Stimulated activated CD8-positive, alpha-beta memory T cell treated with anti-CD3 and anti-CD28 coated beads, Interleukin-15, amount 100 ng/mL, for 24 hours (primary cell): ENCODE measurements around the gene NBPF3.
"Not testable (repeated sequence)": the region's sequence is repeated elsewhere in the genome, so short reads cannot be mapped to it uniquely, and the experiment has no call there.

Experiments used
- DNase-seq: peaks from one replicate; pipeline ENCODE4 v3.0.0-alpha.2; 2020; ENCODE audit warnings: low read depth

Gene NBPF3

DNA sequence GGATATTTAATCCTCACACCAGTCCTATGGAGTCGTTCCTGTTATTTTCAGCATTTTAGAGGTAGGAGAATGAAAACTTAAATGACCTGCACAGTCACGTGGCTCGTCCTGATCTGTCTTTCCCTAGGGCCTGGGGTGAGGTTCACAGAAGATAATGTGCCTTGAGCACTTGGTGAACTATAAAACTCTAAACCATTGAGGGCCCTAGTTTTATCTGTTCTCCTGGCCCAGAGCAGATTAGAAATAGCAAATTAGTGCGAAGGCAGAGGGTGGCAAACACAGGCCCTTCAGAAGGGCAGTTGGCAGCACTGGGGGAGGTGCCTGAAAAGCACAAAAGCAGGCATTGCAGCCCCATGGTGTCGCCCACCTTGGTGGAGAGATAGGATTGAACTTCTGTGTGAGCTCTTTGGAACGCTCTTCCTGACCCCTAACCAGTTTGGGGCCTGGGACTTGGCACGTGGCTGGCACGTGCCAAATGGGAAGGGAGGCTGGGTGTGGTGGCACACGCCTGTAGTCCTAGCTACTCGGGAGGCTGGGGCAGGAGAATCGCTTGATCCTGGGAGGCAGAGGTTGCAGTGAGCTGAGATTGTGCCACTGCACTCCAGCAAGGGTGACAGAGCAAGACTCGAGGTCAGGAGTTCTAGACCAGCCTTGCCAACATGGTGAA is 1.2 kb upstream of the NBPF3 start:
- not testable (repeated sequence) for DNase-seq

DNA sequence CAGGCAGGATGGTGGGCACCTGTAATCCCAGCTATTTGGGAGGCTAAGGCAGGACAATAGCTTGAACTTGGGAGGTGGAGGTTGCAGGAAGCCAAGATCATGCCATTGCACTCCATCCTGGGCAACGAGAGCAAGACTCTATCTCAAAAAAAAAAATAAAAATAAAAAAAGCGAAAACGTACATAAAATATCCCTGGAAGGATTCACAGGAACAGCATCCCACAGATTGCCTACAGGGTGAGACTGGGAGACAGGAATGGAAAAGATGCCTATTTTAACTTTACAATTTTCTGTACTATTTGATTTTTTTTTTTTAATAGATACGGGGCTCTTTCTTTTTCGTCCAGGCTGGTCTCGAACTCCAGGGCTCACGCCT is 604 bp upstream of the NBPF3 start:
- no peak for DNase-seq

DNA sequence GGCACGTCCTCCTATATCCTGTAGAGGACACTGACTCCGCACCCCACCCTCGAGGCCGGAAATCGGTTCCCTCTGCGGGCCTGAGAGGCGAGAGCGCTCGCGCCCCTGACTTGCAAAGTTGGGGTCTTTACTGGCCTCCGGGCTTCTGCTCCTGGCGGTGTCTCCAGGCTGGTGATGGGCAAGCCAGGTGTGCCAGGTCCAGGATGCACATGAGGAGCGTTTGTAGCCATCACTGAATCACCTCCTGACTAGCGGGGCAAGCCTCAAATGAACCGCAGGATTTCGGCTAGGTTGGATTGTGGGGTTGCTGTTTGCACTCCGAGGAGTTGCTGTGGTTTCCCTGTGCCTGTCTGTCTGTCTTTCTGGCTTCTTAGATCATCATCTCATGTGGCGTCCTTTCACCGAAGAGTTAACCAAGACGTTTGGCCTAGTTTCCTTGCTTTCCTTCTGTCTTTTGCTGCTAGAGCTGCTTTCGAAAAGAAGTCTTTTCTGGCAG is 741 bp downstream of the NBPF3 start:
- DNase-seq: not testable (repeated sequence)

DNA sequence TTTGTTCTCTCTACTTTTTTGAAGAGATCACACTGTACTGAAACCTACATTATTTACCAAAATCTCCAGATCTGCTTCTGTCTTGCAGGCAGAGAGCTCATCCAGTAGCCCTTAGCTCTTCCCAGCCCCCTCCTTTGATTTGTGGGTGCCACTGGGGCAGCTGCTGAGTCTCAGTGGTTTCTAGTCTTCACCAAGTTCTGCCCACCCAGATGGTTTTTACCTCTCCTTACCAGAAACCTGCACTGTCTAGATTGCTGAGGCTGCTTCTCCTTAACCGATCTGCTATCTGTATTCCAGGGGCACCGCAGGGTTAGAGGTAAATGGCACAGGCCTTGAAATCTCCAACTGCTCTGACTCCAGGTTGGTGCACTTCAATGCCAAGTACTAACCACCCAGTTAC is 6.7 kb downstream of the NBPF3 start:
- DNase-seq: not testable (repeated sequence)

DNA sequence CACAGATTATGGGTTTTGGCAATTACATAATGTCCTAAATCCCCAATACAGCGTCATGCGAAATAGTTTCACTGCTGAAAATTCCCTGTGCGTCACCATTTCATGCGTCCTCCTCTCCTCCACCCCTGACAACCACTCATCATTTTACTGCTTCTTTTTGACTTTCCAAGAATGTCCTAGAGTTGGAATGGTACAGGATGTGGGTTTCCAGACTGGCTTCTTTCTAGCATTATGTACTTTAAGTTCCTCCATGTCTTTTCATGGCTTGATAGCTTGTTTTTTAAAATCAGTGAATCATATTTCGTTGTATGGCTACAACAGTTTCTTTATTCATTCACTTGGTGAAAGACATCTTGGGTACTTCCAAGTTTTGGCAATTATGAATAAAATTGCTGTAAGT is 7.4 kb downstream of the NBPF3 start:
- no peak for DNase-seq

DNA sequence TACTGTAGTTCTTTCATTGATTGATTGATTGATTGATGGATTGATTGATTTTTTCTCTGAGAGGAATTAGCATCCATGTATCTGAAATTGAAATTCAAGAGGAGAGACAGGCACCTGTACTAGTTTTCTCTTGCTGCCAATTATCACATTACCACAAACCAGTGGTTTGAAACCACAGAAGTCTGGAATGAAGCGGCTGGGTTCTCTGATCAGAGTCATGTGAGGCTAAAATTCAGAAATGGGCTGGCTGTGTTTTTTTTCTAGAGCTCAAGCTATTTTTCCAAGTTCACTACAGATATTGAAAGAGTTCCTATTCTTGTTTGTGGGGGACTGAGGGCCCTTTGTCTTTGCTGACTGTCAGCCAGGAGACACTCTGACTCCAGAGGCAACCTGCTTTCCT is 10.0 kb downstream of the NBPF3 start:
- DNase-seq: no peak

DNA sequence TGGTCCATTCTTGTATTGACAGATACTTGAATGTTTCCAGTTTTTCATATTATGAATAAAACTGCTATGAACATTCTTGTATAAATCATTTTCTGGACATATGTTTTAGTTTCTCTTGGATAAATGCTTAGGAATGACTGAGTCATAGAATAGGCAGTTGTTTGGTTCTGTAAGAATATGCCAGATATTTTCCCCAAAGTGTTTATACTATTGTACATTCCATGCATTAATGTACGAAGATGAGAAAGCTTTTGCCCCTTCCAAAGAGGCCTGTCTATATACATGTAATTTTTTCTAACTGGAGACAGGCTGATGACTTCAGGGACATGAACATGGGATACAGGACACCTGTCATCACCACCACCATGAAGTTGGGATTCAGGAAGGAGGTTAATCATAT is 11.3 kb downstream of the NBPF3 start:
- DNase-seq: no peak

DNA sequence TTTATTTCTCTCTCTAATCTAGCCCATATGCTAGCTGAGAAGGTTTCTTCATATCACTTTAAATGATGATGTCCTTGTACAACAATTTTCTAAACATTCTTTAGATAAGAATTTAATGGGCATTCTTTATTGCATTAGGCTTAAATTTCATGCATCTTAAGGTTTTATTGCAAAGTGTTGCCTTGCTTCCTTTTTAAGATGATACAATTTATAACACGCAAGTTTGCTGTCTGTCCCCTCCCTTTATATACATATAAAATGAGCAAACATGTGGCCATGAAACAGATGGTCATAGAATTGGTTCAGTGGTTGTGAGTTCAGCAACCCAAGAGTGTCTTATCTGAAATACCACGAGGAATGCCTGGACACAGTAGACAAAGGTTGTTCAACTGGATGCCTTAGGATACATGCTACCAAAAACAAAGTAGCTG is 12.1 kb downstream of the NBPF3 start:
- DNase-seq: no peak

DNA sequence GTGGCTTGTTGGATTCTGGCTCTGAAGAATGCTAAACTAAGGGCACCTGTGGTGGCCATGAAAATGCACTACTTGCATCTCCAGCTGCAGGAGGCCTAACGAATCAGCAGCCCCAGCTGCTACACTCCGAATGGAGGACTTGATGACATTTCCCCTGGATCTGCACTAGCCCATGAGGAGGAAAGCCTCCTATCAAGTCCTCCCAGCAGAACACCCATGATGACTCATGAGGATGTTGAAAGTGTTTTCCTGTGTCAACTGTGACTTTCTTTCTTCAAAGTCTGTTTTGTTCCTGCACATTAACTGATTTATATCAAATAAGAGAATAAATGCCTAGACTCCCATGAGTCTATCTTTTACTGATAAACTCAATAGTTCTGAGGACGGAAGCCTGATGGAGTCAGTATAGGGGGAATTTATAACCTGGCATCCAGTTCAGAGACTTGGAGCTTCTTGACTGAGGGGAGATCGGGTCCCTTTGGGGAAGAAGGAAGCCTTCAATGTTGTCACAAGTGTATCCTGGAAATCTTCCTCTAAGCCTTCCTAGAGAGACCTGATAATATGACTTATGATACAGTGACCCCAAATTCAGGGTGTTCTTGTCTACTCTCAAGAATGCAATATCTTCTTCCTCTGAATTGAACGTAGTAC is 14.2 kb downstream of the NBPF3 start:
- DNase-seq: not testable (repeated sequence)

DNA sequence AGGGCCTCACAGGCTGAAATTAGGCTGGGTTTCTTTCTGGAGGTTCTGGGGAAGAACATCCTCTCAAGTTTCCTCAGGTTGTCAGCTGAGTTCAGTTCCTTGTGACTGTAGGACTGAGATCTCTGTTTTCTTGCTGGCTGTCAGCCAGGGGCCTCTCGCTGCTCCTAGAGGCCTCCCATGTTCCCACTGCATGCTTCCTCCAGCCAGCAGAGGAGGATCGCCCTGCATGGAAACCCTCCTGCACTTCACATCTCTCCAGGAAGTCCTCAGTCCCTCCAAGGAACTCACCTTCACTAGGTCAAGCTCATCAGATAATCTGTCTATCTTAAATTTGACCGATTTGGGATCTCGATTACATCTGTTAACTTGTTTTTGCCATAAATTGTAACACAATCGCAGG is 15.0 kb downstream of the NBPF3 start:
- not testable (repeated sequence) for DNase-seq

DNA sequence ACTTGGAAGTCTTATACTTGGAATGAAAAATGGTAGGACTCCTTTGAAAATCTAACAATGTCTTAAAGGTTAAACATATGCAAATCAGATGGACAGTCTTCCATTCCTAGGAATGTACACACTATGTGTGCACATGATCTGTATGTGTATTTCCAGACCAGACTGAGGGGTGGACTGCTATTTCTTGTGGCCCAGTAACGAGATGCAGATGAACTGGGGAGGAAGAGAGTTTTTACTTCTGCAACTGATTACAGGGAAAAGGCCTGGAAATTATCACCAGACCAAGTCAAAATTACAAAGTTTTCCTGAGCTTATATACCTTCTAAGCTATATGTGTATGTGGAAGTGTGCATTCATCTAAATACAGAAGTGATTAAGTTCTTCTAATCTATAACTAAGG is 17.7 kb downstream of the NBPF3 start:
- DNase-seq: no peak

DNA sequence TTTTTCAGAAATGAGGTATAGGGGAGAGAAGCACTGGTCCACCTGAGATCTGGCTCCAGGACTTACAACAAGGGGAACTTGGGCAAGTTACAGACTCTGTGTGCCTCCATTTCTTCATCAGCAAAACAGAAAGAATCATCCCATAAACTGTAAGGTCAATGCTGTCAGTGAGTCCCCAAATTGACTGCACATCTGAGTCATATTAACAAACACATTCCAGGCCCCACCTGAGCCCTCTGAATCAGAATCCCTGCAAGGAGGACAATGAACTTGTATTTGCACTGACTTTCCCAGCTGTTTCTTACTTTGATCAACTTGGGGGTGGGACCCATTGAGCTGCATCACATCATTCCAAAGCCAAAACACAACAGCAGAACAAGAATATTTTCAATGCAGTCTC is 25.2 kb downstream of the NBPF3 start:
- not testable (repeated sequence) for DNase-seq

DNA sequence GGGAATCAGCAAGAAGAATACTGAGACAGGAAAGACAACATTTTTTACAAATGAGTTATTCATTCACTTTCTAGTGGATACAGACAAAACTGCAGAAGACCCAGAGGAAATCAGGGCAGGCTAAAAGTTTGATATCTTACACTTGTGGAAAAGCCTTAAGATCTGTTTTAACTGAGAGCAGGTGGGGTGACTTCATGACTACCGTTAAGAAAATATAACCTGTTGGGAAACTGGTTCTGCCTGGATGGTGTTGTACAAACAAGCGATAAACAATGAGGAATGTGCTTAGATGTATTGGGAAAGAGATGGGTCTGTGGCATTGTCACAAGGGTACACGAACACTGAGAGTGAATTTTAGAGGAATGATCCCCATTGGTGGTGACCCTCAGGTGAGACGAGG is 28.0 kb downstream of the NBPF3 start:
- DNase-seq: not testable (repeated sequence)

DNA sequence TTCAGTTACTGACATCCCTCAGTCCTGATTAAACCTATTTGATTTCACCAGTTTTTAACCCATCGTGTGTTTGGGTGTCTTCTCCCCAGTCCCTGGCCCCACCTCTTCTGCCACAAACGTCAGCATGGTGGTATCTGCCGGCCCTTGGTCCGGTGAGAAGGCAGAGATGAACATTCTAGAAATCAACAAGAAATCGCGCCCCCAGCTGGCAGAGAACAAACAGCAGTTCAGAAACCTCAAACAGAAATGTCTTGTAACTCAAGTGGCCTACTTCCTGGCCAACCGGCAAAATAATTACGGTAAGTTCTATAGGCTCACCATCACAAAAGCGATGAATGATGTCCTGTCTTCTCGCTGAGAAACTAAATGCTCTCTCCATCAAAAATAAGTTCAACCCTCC is 28.7 kb downstream of the NBPF3 start:
- DNase-seq: no peak

DNA sequence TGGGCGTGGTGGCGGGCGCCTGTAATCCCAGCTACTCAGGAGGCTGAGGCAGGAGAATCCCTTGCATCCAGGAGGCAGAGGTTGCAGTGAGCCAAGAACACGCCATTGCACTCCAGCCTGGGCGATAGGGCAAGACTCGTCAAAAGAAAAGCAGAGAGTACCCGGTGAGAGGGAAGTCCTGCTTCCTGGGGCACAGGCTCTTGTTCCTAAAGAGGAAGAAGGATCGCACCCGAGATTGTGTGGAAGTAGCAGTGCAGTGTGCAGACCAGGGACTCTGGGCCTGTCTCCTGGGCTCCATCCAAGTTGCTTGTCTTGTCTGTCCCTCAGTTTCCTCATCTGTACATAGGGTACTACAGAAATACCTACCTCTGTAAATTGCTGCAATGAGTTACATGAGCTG is 29.6 kb downstream of the NBPF3 start:
- no peak for DNase-seq

DNA sequence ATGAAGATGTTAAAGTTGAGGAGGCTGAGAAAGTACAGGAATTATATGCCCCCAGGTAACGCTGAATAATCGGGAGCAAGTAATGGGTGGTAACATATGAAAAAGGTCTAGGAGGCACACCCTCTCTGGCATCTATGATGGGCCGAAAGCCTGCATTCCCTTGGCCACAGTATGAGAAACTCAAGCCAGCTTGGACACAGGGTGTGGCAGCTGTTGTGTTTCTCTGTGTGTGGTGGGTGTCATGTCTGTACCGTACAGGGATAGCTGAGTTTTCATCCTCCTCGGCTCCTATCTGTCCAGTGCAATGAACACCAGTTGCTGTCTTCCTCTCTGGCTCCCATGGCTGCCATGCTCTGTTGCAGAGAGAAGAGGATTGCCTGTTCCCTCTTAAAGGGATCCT is 32.9 kb downstream of the NBPF3 start:
- no peak for DNase-seq

DNA sequence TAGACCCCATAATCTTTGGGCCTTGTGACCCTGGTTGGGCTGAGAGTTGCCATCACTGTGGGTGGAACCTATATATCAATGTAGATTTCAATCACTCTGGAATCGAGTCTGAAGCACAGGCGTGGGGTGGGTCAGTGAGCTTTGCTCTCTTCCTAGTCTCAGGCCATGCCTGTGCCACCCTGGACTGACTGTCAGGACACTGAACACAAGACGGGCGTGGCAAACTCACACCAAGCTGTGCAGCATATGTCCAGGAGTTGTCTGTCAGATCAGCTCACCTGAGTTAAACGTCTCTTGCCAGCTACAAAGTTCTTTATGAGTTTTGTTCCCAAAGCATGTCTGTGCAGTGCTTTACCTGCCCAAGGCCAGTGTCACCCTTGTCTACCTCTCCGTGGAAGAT is 38.4 kb downstream of the NBPF3 start:
- DNase-seq: no peak

DNA sequence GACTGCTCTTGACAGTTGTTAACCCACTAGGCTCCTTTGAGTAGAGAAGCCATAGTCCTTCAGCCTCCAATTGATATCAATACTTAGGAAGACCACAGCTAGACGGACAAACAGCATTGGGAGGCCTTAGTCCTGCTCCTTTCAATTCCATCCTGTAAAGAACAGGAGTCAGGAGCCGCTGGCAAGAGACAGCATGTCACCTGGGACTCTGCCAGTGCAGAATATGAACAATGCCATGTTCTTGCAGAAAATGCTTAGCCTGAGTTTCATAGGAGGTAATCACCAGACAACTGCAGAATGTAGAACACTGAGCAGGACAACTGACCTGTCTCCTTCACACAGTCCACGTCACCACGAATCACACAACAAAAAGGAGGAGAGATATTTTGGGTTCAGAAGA is 43.9 kb downstream of the NBPF3 start:
- DNase-seq: not testable (repeated sequence)

DNA sequence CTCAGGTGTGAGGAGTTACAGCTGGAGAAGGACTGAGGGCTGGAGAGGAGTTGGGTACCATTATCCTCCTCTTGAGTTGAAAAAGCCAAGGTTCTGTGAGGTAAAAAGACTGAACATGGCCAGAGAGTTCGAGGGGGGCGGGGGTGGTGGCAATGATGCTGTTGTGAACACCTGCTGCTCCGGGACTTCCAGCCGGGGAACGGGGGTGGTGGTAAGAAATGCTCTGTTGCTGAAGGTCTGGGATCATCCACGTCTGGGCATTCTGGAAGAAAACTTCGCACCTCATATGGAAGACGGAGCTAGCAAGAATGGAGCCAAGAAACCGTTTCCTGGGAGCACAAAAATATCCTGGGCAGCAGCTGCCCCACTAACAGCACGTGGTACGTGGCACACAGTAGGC is 49.2 kb downstream of the NBPF3 start:
- no peak for DNase-seq

DNA sequence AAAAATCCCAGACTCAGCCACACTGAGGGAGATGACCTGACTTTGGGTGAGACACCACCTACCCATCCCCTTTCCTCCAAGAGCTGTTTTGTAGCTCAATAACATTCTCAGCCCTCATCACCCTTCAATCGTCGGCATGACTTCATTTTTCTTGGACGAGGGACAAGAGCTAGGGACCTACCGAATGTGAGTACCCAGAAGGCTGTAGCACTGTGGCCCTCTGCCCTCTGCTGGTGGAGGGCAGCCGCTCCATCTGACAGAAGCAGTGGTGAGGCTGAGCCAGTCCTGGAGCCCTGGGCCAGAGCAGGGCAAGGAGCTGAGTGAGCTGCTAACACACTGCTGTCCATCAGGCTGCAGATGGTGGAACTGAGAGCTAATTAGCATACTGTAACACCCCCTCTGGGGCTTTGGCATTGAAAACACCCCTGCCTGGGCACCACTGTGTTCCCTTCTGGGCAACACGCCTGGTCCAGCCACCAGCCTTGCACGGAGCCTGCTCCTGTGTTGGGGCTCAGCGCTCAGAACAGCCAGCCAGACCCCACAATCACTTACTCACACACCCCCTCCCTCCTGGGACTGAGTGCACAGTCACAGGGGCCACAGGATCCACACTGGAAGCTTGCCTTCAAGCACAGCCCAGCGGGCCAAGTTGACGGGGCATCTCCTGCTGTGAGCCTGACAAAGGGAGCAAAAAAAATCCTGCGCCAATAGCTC is 51.0 kb downstream of the NBPF3 start:
- DNase-seq: no peak

DNA sequence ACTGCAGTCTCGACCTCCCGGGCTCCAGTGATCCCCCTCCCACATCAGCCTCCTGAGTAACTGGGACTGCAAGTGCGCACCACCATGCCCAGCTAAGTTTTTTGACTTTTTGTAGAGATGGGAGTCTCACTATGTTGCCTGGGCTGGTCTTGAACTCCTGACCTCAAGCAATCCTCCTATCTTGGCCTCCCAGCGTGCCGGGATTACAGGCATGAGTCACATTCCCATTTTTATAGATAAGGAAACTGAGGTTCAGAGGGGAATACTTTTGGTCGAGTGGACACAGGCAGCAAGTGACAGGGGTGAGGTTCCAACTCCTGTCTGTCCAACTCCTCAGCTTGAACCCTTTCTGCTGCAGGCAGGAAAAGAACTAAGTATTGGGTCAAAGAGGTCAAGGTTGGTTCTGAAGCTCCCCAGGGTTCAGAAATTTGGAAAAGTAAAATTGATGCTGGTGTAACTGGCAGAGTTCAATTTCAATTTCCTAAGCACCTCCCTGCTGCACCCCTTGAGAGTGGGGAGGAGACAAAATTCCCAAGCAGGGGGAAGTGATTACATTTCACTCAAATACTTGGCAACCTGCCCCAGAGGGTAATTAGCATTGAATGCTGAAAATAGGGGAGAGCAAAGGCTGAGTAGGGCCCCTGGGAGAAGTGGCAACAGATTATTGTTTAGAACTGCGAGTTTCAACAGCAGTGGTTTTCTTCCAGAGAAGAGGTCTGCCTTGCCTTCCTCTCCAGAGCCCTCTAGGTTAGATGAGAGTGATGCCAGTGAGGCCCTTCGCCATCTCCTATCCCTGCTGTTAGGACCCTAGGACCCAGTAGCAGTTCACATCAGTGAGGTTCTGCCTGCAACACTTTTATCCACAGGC is 51.8 kb downstream of the NBPF3 start:
- no peak for DNase-seq

DNA sequence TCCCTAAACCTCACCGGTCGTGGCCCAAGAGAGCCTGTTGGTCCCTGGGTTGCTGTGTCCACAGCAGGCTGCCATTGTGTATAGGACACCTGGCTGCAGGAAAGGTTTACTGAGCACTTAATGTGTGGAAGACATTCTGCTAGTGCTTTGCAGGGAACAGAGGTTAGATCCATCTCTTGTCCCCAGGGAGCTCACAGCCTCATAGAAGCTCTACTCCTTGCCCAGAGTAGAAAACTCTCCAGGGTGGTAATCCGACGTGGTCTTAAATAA is 52.4 kb downstream of the NBPF3 start:
- no peak for DNase-seq

DNA sequence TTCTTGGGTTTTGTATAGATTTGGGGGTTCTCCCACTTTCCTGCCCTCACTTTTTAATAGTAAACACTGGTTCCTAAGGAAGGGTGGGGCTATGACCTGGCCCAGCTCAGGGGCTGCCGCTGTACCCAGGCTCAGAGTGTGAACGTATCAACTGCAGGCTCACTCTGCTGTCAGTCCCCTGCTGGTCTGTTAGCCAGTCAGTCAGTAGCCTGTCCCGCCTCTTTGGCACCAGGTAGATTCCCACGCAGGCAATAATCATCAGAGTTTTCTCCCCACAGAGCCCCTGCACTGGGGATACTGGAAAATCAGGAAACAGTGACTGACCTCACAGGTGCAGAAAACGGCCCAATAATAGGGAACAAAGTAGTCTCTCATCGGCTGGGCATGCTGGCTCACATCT is 54.3 kb downstream of the NBPF3 start:
- DNase-seq: no peak
